GM19397 (cell line): ENCODE results near the gene DGKG.

Experiments used
- ATAC-seq: cut with Tn5 transposase; IDR thresholded peaks from one replicate; pipeline ENCODE4 v1.9.1; 2021; ENCODE audit warnings: mild to moderate bottlenecking, moderate library complexity; ENCODE audit not compliant: unreplicated experiment

Gene DGKG

DNA sequence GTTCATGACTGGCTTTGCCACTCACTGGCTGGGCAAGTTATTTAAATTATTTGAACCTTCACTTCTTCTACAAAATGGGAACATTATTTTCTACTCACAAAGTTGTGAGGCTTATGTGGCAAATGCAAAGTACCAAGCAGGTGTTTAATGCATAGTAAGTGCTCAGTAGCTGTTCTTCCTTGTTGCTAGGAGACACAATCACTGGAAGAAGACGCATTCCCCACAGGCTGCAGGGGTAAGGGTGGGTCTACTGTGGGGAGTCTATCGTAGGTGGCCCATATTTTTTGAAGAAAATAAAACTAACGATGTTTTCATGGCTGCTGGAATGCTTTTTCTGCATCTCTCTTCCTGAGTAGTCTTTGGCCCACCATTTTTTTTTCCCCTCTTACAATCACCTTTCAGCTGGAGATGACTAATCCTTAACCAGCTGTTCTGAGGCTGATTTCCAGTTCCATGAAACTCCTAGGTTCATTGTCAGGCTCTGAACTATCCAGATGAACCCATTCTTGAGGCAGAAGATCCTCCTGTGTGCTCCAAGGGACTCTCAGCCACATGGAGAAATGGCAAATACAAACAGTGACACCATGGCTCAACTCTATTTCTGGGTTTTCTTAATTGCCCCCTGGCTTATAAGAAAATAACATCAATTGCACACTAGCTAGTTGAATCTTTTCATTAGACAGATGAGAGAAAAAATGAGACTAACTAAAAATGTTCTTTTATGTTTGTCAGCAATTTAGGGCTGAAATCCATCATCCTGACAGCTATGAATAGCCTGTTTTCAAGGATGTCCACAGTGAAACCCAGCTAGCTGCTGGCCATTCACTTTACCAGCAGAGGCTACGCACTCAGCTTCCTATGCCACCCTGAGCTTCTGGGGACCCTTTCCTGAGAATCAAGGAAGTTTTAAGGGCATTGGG lies 144.9 kb downstream of the DGKG start:
- ATAC-seq, result no peak

- no peak for ATAC-seq
These were observed 147.4 kb downstream of the DGKG start for GRCh38 chr3:186214670-186215069.

DNA sequence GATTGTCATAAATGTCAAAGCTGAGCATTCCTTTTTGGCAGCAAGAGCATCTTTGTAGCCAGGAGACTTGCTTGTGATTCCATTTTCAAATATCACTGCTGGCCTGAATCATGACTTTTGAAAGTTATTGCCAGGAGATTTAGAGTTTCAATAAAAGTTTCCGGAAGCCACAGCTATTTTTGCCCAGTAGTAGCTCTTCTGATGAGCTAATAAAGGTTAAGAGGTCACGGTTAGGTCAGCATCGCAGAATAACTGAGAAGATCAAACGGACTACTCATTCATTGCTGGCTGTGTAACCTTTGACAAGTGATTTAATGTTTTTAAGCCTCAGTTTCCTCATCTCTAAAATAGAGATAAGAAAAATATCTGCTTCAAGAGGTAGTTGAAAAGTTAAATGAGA lies 148.1 kb downstream of the DGKG start:
- no peak for ATAC-seq

DNA sequence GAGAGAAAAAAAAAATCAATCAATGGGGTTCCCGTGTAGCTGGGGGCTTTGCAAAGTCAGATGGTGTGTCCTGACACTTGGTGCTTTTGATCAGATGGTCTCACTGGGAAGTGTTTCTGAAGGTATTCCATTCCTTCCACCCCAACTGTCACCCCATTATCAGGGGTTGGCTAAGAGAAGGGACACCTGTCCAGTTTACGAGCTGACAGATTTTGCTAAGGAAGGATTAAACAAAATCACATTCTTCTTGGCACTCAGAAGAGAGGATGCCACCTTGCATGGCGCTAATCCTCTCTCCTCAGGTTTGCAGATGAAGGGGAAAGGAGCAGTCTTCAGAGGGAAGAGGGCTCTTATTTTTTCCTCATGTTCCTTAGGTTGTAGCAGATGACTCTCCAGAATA lies 149.4 kb downstream of the DGKG start:
- ATAC-seq, result no peak

DNA sequence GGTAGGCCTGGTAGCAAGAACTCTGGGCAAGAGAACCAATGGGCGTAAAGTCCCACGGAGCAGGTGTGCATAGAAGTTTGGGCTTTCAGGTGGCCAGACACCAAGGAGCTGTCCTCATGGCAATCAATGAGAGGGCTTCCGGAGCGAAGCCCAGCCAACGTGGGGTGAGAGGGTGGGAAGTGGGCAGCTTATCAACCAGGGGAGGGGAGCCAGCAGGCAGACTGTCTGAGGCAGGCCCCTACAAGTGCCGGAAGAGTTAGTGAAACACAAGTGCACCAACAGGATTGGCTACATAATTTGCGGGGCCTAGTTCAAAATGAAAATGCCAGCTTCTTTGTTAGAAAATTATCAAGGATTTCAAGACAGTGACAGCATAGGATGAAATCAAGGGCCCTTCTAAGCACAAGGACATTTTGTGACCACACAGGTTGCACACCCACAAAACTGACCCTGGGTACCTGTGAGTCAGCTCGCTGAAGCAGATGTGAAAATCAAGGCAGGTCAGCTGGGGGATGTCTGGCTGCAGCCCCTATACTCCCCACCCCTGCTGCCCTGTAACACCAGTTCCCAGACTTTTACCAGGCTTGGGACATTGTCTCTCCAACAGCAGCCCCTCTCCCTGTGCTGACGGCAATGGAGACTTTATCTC lies 151.1 kb downstream of the DGKG start:
- no peak for ATAC-seq

DNA sequence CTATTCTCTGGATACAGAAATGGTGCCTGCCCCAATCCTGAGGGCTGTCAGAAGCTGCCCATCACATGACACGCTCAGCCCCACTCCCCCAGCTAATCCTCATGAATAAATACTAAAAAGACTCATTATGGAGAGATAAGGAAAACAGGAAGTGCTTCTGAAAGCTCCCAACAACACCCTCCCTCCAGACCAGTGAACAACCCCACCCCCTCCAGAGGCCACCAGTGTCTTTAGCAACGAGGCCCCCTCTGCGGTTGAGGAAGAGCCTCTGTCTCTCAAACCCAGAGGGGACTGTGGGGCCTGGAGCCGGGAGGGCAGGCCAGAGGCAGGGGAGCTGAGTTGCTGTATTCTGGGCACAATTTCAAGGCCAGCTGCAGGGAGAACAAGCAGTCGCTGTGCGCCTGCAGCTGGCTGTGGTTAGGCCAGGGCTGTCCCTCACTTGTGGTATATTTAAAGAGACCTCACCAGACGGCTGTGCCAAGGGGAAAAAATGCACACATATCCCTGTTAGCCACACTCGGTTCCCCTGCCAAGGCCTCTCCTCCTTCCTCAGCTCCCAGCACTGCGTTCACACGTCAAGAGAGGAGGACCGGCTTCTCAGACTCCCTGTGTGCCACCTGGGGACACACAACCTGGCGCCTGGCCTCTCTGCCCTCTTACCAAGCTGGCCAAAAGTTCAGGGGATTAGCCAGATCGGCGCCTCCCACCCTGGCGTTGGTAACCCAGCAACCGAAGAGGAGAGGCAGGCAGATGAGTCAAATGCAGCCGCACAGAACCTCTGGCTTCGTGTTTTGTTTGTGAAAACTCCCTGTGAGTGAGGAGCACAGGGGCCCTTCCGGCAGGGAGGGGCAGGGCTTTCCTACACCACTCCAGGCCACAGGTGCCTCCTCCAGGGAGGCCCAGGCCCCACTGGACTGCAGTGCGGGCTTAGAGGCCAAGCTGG lies 152.0 kb downstream of the DGKG start:
- ATAC-seq, result no peak

DNA sequence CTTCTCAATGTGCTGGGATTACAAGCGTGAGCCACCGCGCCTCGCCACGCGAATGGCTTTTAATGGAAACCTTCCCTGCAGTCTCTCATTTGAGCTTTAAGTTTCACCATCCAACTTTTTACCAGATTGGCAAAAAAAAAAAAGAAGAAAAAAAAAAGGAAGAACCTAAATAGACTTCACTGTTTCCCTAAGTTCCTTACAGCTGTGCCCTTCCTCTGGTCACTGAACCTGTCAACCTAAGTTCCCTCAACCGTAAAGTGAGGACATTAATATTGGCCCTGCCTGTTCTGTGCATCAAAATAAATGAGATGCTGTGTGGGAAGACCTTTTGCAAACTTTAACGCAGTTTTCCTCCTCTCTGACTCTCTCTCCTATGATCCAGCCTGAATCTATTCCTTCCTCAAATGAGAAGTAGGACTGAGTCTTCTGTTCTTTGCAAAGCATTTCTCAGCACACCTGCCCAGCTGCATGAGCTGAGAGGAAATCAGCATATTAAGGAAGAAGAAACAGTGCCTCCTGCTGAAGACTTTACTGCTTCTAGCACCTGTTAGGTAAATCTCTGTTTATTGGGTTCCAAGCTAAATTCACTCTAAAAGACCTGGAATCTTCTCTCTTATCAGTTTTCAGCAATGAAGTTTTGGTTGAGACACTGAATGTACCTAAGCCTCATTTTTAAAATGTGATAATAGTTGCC lies 153.6 kb downstream of the DGKG start:
- ATAC-seq, result no peak

GRCh38 chr3:186207515-186207914 lies 154.5 kb downstream of the DGKG start:
- no peak for ATAC-seq

- no peak for ATAC-seq
These were observed 161.3 kb downstream of the DGKG start for GRCh38 chr3:186200726-186201125.

DNA sequence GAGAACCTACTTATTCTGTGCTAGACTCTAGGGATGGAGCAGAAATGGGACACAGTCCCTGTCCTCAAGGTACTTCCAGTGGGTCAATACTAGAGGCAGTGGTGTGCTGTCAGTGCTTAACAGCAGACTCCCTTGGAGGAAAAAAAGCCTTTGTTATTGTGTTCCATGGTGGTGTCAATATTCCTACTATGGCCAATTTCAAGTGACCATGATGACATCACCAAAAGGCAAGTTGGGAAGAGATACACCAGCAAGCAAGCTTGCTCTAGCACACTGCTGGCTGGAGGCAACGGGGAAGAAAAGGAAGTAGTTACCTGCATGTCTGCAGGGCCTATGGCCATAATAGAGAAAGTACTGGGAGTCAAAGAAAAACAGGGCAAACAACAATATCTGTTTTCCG lies 163.6 kb downstream of the DGKG start:
- ATAC-seq, result no peak

DNA sequence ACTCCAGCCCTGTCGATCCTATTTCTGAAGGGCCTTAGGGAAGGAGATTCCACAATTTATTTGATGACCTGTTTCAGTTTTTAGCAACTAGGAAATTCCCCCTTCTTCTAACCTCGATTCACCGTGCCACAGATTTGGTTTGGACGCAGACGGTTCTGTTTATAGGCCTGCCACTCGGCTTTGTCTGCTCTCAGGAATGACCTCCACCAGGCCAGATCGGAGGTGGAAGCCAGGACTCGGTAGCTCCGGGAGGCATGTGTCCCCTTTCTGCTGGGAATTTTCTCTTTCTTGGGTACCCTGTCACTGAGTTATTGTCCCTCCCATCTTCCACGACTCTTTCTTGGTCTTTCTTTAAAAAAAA lies 167.6 kb downstream of the DGKG start:
- no peak for ATAC-seq

GRCh38 chr3:186193534-186194450 lies 168.2 kb downstream of the DGKG start:
- no peak for ATAC-seq

DNA sequence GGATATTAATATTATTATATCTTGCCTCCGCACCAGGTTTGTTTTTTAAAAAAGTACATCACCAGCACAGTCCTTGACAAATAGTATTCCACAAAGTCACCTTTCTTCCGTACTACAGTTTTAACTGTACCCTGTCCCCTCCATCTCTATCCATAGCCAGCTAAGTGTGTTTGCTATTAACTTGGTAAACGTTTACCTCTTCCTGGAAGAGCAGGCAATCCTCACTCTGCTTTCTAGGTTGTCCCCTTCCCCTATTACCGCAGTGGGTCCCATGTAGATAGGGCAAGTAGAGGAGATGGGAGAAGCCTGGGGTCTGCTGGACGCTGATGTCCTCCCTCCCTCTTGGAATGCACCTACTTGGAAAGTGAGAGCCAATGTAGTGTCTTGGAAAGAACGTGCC lies 169.2 kb downstream of the DGKG start:
- ATAC-seq, result no peak

DNA sequence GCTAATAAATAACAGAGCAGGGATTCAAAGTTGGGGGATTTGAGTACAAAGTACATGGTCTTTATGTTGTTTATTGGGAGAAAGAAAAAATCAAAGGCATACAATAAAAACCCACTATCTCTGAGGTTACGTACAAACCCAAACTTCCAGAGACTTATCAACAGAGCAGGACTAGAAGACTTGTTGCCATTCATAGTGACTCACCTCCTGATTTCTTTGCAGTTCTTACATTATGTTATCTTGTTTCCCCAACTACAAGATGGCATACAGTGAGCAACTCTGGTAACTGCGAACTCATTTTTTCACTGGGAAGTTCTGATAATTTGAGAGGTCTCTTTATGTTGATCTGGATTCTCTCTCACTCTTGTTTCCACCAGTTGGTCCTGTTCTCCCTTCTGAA lies 172.5 kb downstream of the DGKG start:
- ATAC-seq, result no peak

DNA sequence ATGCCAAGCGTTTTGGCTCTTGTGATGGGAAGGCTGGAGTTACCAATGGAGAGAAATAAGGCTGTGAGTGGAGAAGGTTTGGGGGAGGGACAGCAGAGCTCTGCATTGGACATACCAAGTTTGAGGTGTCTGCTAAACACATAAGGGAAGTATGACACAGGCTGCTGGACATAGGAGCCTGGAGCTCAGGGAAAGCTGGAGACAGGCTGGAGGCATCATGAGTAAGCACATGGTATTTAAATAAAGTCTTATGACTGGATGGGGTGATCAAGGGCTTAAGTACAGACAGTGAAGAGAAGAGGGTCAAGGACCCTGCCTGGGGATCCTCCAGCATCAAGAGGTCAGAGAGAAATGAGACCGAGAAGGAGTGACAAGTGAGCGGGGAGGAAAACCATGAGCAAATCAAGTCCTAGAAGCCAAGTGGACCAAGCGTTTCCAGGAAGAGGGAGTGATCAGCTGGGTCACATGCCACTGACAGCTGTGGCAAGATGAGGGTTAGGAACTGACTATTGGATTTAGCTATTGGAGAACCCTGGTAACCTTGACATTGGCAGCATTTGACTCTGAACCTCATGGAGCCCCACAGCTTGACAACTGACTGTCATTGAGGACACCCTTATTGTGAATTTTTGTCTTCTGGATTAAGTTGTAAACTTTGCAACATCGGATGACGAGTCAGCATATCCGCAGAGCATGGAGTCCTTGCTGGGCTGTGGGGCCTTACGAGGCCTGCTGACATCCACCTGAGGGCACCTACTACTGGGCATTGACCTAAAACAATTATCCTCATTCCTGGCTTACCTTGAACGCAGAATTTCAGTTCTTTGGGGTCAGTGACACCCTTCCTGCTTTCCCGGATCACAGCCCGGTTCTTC lies 174.4 kb downstream of the DGKG start:
- no peak for ATAC-seq

GRCh38 chr3:186185194-186185787 lies 176.7 kb downstream of the DGKG start:
- ATAC-seq, result no peak

- ATAC-seq, result no peak
These were observed 178.0 kb downstream of the DGKG start for GRCh38 chr3:186184021-186184420.

- ATAC-seq, result no peak
These were observed 179.2 kb downstream of the DGKG start for GRCh38 chr3:186182850-186183249.
